Neural progenitor cell (in vitro differentiated cells): ENCODE measurements around the gene OGDHL.

Source experiments
- EZH2 ChIP-seq: fragments of 200-600 bp; sonication (generic); IDR thresholded peaks from 2 replicates; pipeline ENCODE4 v1.6.1; 2017; ENCODE audit warnings: antibody characterized with exemption, mild to moderate bottlenecking, moderate library complexity
- EZH2phosphoT487 ChIP-seq: fragments of 200-600 bp; sonication (generic); IDR thresholded peaks from 2 replicates; pipeline ENCODE4 v1.6.1; 2017; ENCODE audit warnings: antibody characterized with exemption
- TF ChIP-seq, protein P1 (sequence below): fragments of 200-600 bp; sonication (generic); IDR thresholded peaks from 2 replicates; pipeline ENCODE4 v1.5.1; 2017; ENCODE audit warnings: antibody characterized with exemption, mild to moderate bottlenecking

- TF ChIP-seq, protein P1, sequence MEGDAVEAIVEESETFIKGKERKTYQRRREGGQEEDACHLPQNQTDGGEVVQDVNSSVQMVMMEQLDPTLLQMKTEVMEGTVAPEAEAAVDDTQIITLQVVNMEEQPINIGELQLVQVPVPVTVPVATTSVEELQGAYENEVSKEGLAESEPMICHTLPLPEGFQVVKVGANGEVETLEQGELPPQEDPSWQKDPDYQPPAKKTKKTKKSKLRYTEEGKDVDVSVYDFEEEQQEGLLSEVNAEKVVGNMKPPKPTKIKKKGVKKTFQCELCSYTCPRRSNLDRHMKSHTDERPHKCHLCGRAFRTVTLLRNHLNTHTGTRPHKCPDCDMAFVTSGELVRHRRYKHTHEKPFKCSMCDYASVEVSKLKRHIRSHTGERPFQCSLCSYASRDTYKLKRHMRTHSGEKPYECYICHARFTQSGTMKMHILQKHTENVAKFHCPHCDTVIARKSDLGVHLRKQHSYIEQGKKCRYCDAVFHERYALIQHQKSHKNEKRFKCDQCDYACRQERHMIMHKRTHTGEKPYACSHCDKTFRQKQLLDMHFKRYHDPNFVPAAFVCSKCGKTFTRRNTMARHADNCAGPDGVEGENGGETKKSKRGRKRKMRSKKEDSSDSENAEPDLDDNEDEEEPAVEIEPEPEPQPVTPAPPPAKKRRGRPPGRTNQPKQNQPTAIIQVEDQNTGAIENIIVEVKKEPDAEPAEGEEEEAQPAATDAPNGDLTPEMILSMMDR, result no peak
- no peak for TF ChIP-seq EZH2
- TF ChIP-seq EZH2phosphoT487, result no peak
Observed at GRCh38 chr10:49751636-49752510, 10.2 kb downstream of the OGDHL start.
